Measurements from ENCODE around the gene SPDYE4.

SPDYE4 gene

DNA sequence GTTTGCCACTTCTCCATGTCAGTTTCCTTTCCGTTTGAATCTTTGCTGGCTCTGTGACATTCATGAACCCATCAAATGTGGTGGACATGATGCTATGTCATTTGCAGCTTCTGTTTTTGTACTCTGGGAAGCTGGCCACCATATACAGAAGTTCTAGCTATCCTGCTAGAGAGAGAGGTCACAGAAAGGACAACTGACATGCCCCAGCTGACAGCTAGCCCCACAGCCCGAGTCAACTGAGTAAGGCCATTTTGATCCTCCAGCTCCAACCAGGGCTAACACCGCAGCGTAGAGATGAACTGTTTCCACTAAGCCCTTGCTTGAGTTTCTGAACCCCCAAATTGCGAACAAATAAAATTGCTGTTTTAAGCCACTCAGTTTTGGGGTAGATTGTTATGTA lies 47.5 kb downstream of the SPDYE4 start:
- no peaks in the 10 kb centered on the region for H3K9me3 ChIP-seq (ENCODE audit: insufficient read depth, low read depth, low read length)
- no peaks in the 10 kb centered on the region for H4K20me1 ChIP-seq (ENCODE audit: insufficient read depth, low read length, poor library complexity, severe bottlenecking)
- H2AFZ ChIP-seq (ENCODE audit: low read length), result no peak overlapping the region
- no peaks in the 10 kb centered on the region for H3K79me2 ChIP-seq (ENCODE audit: insufficient read depth, low read length)
- H3K4me1 ChIP-seq (ENCODE audit: insufficient read depth, low read length, poor library complexity, severe bottlenecking), result peaks cover 28% of the 10 kb centered on the region
- no peaks in the 10 kb centered on the region for H3K36me3 ChIP-seq (ENCODE audit: insufficient read depth, low read length)
- no peaks in the 10 kb centered on the region for H3K9me2 ChIP-seq (replicated peaks; ENCODE audit: low read depth, low read length)
- no peaks in the 10 kb centered on the region for H3K27me3 ChIP-seq (ENCODE audit: insufficient read depth, low read length, poor library complexity, severe bottlenecking)
- no peak overlapping the region for H3K4me2 ChIP-seq (ENCODE audit: low read depth, low read length, poor library complexity, severe bottlenecking)
- H3K4me3 ChIP-seq (ENCODE audit: low read length, poor library complexity, severe bottlenecking), result no peak overlapping the region
- no peak overlapping the region for H3K9ac ChIP-seq (ENCODE audit: low read depth, low read length, poor library complexity, severe bottlenecking)
- TF ChIP-seq, protein P1, sequence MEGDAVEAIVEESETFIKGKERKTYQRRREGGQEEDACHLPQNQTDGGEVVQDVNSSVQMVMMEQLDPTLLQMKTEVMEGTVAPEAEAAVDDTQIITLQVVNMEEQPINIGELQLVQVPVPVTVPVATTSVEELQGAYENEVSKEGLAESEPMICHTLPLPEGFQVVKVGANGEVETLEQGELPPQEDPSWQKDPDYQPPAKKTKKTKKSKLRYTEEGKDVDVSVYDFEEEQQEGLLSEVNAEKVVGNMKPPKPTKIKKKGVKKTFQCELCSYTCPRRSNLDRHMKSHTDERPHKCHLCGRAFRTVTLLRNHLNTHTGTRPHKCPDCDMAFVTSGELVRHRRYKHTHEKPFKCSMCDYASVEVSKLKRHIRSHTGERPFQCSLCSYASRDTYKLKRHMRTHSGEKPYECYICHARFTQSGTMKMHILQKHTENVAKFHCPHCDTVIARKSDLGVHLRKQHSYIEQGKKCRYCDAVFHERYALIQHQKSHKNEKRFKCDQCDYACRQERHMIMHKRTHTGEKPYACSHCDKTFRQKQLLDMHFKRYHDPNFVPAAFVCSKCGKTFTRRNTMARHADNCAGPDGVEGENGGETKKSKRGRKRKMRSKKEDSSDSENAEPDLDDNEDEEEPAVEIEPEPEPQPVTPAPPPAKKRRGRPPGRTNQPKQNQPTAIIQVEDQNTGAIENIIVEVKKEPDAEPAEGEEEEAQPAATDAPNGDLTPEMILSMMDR (conservative IDR thresholded peaks at IDR 0.05; ENCODE audit: low read length), result no peak
- no peak for TF ChIP-seq EZH2phosphoT487 (IDR thresholded peaks at IDR 0.05; ENCODE audit: borderline replicate concordance)
- no peaks in the 10 kb centered on the region; the same call in 1 of the 2 replicates for H3F3A ChIP-seq (ENCODE audit: low read depth)

DNA sequence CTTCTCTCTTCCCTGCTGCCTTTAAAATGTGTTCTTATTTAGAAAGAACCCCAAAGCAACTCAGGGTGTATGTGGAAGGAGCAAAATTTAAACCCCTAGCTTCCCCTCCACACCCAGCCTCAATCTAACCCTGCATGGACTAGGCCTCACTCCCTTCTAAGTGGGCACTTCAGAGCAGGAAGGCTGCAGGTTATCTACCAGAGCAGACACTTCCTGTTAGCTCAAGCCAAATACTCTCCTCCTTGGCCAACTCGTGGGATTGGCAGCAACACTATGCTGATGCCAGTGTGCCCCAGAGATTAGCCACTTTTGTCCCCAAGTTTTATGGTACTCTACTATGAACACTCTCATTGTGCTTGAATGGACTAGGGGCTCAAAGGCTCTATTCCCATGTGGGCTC lies 49.3 kb downstream of the SPDYE4 start:
- no peak for TF ChIP-seq EZH2phosphoT487 (IDR thresholded peaks at IDR 0.05; ENCODE audit: borderline replicate concordance)
- TF ChIP-seq, protein P1 (conservative IDR thresholded peaks at IDR 0.05; ENCODE audit: low read length), result no peak
- H3K9ac ChIP-seq (ENCODE audit: low read depth, low read length, poor library complexity, severe bottlenecking), result peak overlapping the region; percentile 3

DNA sequence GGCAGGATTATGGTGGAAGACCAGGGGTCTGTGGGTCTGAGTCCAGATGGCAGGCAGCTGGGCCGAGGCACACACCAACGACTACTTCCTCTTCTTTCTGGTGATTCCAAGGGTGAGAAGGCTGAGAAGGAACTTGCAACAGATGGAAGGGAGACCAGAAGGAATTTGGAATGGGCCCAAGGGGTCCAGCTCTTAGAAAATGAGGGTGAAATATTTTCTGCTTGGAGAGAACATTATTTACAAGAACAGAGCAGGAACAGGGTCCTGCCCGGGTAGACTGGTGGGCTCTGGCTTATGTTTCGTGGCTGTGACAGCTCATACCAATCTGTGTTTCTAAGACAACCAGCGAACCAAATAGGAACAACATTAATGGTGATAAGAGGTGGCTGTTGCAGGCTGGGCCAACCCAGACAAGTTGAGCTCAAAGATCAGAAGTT lies 50.3 kb downstream of the SPDYE4 start:
- no peaks in the 10 kb centered on the region for H3K9me2 ChIP-seq (replicated peaks; ENCODE audit: low read depth, low read length)
- peaks cover 28% of the 10 kb centered on the region for H3K4me1 ChIP-seq (ENCODE audit: insufficient read depth, low read length, poor library complexity, severe bottlenecking)
- H3K27me3 ChIP-seq (ENCODE audit: insufficient read depth, low read length, poor library complexity, severe bottlenecking), result no peaks in the 10 kb centered on the region
- H3K9me3 ChIP-seq (ENCODE audit: insufficient read depth, low read depth, low read length), result no peaks in the 10 kb centered on the region
- H3K9ac ChIP-seq (ENCODE audit: low read depth, low read length, poor library complexity, severe bottlenecking), result peak overlapping the region; percentile 3
- no peaks in the 10 kb centered on the region for H4K20me1 ChIP-seq (ENCODE audit: insufficient read depth, low read length, poor library complexity, severe bottlenecking)
- TF ChIP-seq, protein P1 (conservative IDR thresholded peaks at IDR 0.05; ENCODE audit: low read length), result no peak
- TF ChIP-seq EZH2phosphoT487 (IDR thresholded peaks at IDR 0.05; ENCODE audit: borderline replicate concordance), result no peak
- H3K4me2 ChIP-seq (ENCODE audit: low read depth, low read length, poor library complexity, severe bottlenecking), result peak overlapping the region; percentile 35
- no peak overlapping the region for H3K4me3 ChIP-seq (ENCODE audit: low read length, poor library complexity, severe bottlenecking)
- H3F3A ChIP-seq (ENCODE audit: low read depth), result no peaks in the 10 kb centered on the region; the same call in 1 of the 2 replicates
- H3K79me2 ChIP-seq (ENCODE audit: insufficient read depth, low read length), result no peaks in the 10 kb centered on the region
- H2AFZ ChIP-seq (ENCODE audit: low read length), result no peak overlapping the region
- no peaks in the 10 kb centered on the region for H3K36me3 ChIP-seq (ENCODE audit: insufficient read depth, low read length)

More for the DNA sequence above, 49.3 kb downstream of the SPDYE4 start:
- no peaks in the 10 kb centered on the region; the same call in 1 of the 2 replicates for H3F3A ChIP-seq (ENCODE audit: low read depth)
- H2AFZ ChIP-seq (ENCODE audit: low read length), result peak overlapping the region; percentile 73
- no peaks in the 10 kb centered on the region for H3K9me3 ChIP-seq (ENCODE audit: insufficient read depth, low read depth, low read length)
- no peaks in the 10 kb centered on the region for H3K36me3 ChIP-seq (ENCODE audit: insufficient read depth, low read length)
- peak overlapping the region; percentile 35 for H3K4me2 ChIP-seq (ENCODE audit: low read depth, low read length, poor library complexity, severe bottlenecking)
- H3K4me1 ChIP-seq (ENCODE audit: insufficient read depth, low read length, poor library complexity, severe bottlenecking), result peaks cover 28% of the 10 kb centered on the region
- H3K27me3 ChIP-seq (ENCODE audit: insufficient read depth, low read length, poor library complexity, severe bottlenecking), result no peaks in the 10 kb centered on the region
- no peaks in the 10 kb centered on the region for H3K9me2 ChIP-seq (replicated peaks; ENCODE audit: low read depth, low read length)
- H3K79me2 ChIP-seq (ENCODE audit: insufficient read depth, low read length), result no peaks in the 10 kb centered on the region
- H3K4me3 ChIP-seq (ENCODE audit: low read length, poor library complexity, severe bottlenecking), result no peak overlapping the region
- no peaks in the 10 kb centered on the region for H4K20me1 ChIP-seq (ENCODE audit: insufficient read depth, low read length, poor library complexity, severe bottlenecking)
